Mammary epithelial cell (primary cell): ENCODE measurements around the gene RNF113B.

Experiments used
- CTCF ChIP-seq, 2 donors: IDR thresholded peaks in 1 of 2; conservative IDR thresholded peaks in 1 of 2; 2 replicates each; pipeline ENCODE4 v1.5.1; 2011 to 2012; ENCODE audit warnings: inconsistent platforms in 2 of 2, low read length in 2 of 2, mild to moderate bottlenecking in 2 of 2, control low read depth in 1 of 2, low read depth in 1 of 2; ENCODE audit not compliant: insufficient read depth in 1 of 2; ENCODE audit errors: extremely low read depth in 1 of 2
- EZH2 ChIP-seq: IDR thresholded peaks from 2 replicates; pipeline ENCODE4 v1.6.1; 2012; ENCODE audit warnings: low read length, inconsistent platforms, borderline replicate concordance

- TF ChIP-seq EZH2 (no peak), CTCF (conservative IDR thresholded peaks at IDR 0.05 in 1 of 2, IDR thresholded peaks at IDR 0.05 in 1 of 2; ENCODE audit: extremely low read depth in 1 of 2, insufficient read depth in 1 of 2, low read depth in 1 of 2, low read length in 2 of 2) (no peak)
Measured at GRCh38 chr13:98175823-98176222, 1.2 kb downstream of the RNF113B start.
